HepG2 (cell line): ENCODE measurements around the gene METTL21C. TPM values are rescaled to one million over a fixed set of nuclear protein-coding genes. Genes with fewer than 3 reads are reported as not detected.

Experiments
- ATAC-seq: fragments of 200-7000 bp; cut with Tn5 transposase; 3 replicates; pipeline ENCODE4 v1.9.1; 2020; ENCODE audit warnings: mild to moderate bottlenecking, moderate library complexity
- BruUV-seq: library from RNA; stranded (reverse); fragments of 400-500 nt; replicated peaks from 2 replicates; lab custom pipeline; 2021; lab: Mats Ljungman, UMichigan
- CTCF ChIA-PET: fragments of 300-600 bp; formaldehyde crosslinking; extraction: SDS; loops from one replicate; lab custom pipeline; 2021; ENCODE audit warnings: low total read pairs, inconsistent platforms, low intra/inter-chr PET ratio; lab: Yijun Ruan, JAX
- POLR2A ChIA-PET: fragments of 350-600 bp; sonication (Branson Sonifier 250); formaldehyde crosslinking; loops from one replicate; lab custom pipeline; 2020; ENCODE audit warnings: antibody characterized with exemption, inconsistent platforms; lab: Yijun Ruan, JAX
- DNase-seq: peaks from one replicate; pipeline ENCODE4 v3.0.0-alpha.2; 2015; ENCODE audit warnings: low spot score
- FAIRE-seq: peaks from 3 replicates; lab custom pipeline; 2011; peaks lifted over from hg19 to GRCh38; lab: Jason Lieb, UNC
- H2AFZ ChIP-seq: one replicate; pipeline ENCODE4 v1.6.1; 2011; ENCODE audit warnings: low read length, inconsistent platforms
- H3K27ac ChIP-seq: fragments of 300-600 bp; 3 replicates; pipeline ENCODE4 v1.8.0; 2011; ENCODE audit warnings: mixed run types, mild to moderate bottlenecking, mixed read lengths, low read length, inconsistent platforms; ENCODE audit not compliant: insufficient read depth; ENCODE audit errors: extremely low read length
- H3K27me3 ChIP-seq, 2 experiments: fragments of 200-600 bp in 1 of 2; 2 replicates in 1 of 2; 3 replicates in 1 of 2; pipeline versions ENCODE4 v1.6.0 to v1.8.0; 2011; ENCODE audit warnings: low read length in 2 of 2, mild to moderate bottlenecking in 2 of 2, moderate library complexity in 2 of 2, inconsistent platforms in 1 of 2; ENCODE audit not compliant: insufficient read depth in 2 of 2, control insufficient read depth in 1 of 2
- H3K36me3 ChIP-seq, 2 experiments: fragments of 200-600 bp in 1 of 2; replicated peaks in 1 of 2; 2 replicates in 1 of 2; 3 replicates in 1 of 2; pipeline versions ENCODE4 v1.5.1 to v1.8.0; 2011; ENCODE audit warnings: low read length in 2 of 2, inconsistent platforms in 1 of 2; ENCODE audit not compliant: insufficient read depth in 2 of 2, control insufficient read depth in 1 of 2
- H3K4me1 ChIP-seq: 2 replicates; pipeline ENCODE4 v1.5.1; 2012; ENCODE audit warnings: low read length, inconsistent platforms; ENCODE audit not compliant: insufficient read depth
- H3K4me2 ChIP-seq: 2 replicates; pipeline ENCODE4 v1.6.0; 2011; ENCODE audit warnings: low read depth, low read length, inconsistent platforms
- H3K4me3 ChIP-seq, 3 experiments: fragments of 200-600 bp in 1 of 3; sonication (generic), shearing (Covaris generic) in 1 of 3; replicated peaks in 1 of 3; 2 replicates each; pipeline ENCODE4 v1.5.1; 2011 to 2016; ENCODE audit warnings: low read length in 3 of 3, inconsistent platforms in 2 of 3, low read depth in 2 of 3, mild to moderate bottlenecking in 2 of 3, control low read depth in 1 of 3, mixed read lengths in 1 of 3; ENCODE audit not compliant: insufficient read depth in 1 of 3
- H3K79me2 ChIP-seq: one replicate; pipeline ENCODE4 v1.6.1; 2011; ENCODE audit warnings: low read length, inconsistent platforms; ENCODE audit not compliant: insufficient read depth
- H3K9ac ChIP-seq: 2 replicates; pipeline ENCODE4 v1.6.0; 2011; ENCODE audit warnings: mild to moderate bottlenecking, low read depth, low read length, inconsistent platforms; ENCODE audit not compliant: insufficient read depth
- H3K9me3 ChIP-seq: 2 replicates; pipeline ENCODE4 v1.5.1; 2012; ENCODE audit warnings: mild to moderate bottlenecking, low read length
- H4K20me1 ChIP-seq: 2 replicates; pipeline ENCODE4 v1.6.0; 2011; ENCODE audit warnings: inconsistent platforms, mild to moderate bottlenecking, low read length, moderate library complexity; ENCODE audit not compliant: insufficient read depth
- AHDC1 ChIP-seq: sonication (generic); formaldehyde crosslinking; IDR thresholded peaks from 2 replicates; pipeline ENCODE4 v1.5.1; 2020; ENCODE audit warnings: mild to moderate bottlenecking, missing genetic modification reagents, borderline replicate concordance
- CCAR2 ChIP-seq: fragments of 200-400 bp; formaldehyde crosslinking; optimal IDR thresholded peaks from 2 replicates; pipeline ENCODE3; 2018; ENCODE audit warnings: low read depth, mild to moderate bottlenecking, low read length, moderate library complexity
- FOXJ3 ChIP-seq: sonication (generic); formaldehyde crosslinking; IDR thresholded peaks from 2 replicates; pipeline ENCODE4 v1.4.0; 2020; ENCODE audit warnings: missing genetic modification reagents, mild to moderate bottlenecking, borderline replicate concordance
- HBP1 ChIP-seq: IDR thresholded peaks from 2 replicates; pipeline ENCODE4 v1.6.1; 2016; ENCODE audit warnings: low read depth, control low read depth
- MATR3 ChIP-seq: sonication (generic); formaldehyde crosslinking; IDR thresholded peaks from 2 replicates; pipeline ENCODE4 v1.4.0; 2020; ENCODE audit warnings: missing genetic modification reagents
- NCOA1 ChIP-seq: sonication (generic); formaldehyde crosslinking; IDR thresholded peaks from 2 replicates; pipeline ENCODE4 v1.9.0; 2021; ENCODE audit warnings: missing genetic modification reagents
- POLR2A ChIP-seq, 2 experiments: IDR thresholded peaks; 2 replicates each; pipeline ENCODE4 v1.6.1; 2011; ENCODE audit warnings: low read depth in 2 of 2, low read length in 2 of 2, mild to moderate bottlenecking in 1 of 2, moderate library complexity in 1 of 2; ENCODE audit not compliant: insufficient read depth in 1 of 2
- RAD51 ChIP-seq: fragments of 450-650 bp; IDR thresholded peaks from 2 replicates; pipeline ENCODE4 v1.6.1; 2016; ENCODE audit warnings: borderline replicate concordance
- TARDBP ChIP-seq: sonication (generic); formaldehyde crosslinking; IDR thresholded peaks from 2 replicates; pipeline ENCODE4 v1.8.0; 2022; ENCODE audit warnings: mild to moderate bottlenecking, missing genetic modification reagents
- ZNF30 ChIP-seq: sonication (generic); formaldehyde crosslinking; IDR thresholded peaks from 2 replicates; pipeline ENCODE4 v1.5.0; 2020; ENCODE audit warnings: mild to moderate bottlenecking, missing genetic modification reagents
- WGBS: methylation state at CpG from one replicate; pipeline ENCODE4 v1.1.6; 2017; ENCODE audit warnings: low lambda C conversion rate; 5-methylcytosine and 5-hydroxymethylcytosine counted together
- in situ Hi-C: cut with HindIII; loops from 2 replicates; pipeline ENCODE4 v1.10.0; 2017; ENCODE audit warnings: low pct_unique_long_range_greater_than_20kb; ENCODE audit not compliant: extremely low pct_ligation_motif_present
- intact Hi-C: fragments of 100-400 bp; cut with micrococcal nuclease; formaldehyde crosslinking; loops from one replicate; pipeline ENCODE4 v1.10.0; 2022; ENCODE audit not compliant: unreplicated experiment
- polyA plus RNA-seq, 8 experiments: library from polyadenylated mRNA; depleted of rRNA in 3 of 8; stranded (reverse) in 7 of 8; unstranded in 1 of 8; fragments of >200 nt; fragmentation: Illumina TruSeq in 4 of 8; extraction: Trizol in 4 of 8; gene quantifications; 2 replicates each; pipeline versions ENCODE4 v1.2.1 to v1.2.3, GENCODE V29; 2011 to 2016; ENCODE audit warnings: low read depth in 4 of 8, missing spikeins in 1 of 8, mixed read lengths in 1 of 8; ENCODE audit not compliant: insufficient read depth in 1 of 8
- total RNA-seq, 5 experiments: library from RNA; depleted of rRNA; stranded (reverse); fragments of >200 nt; fragmentation: Illumina TruSeq; extraction: Trizol; gene quantifications; 2 replicates each; pipeline ENCODE4 v1.2.3, GENCODE V29; 2016; ENCODE audit warnings: low read depth in 1 of 5
- TF ChIP-seq, protein P1 (sequence below), 2 experiments: sonication (generic) in 1 of 2; formaldehyde crosslinking in 1 of 2; IDR thresholded peaks; 2 replicates each; pipeline versions ENCODE4 v1.6.1 to v1.9.0; 2014 to 2022; ENCODE audit warnings: antibody characterized with exemption in 1 of 2, borderline replicate concordance in 1 of 2, inconsistent platforms in 1 of 2, low read depth in 1 of 2, missing genetic modification reagents in 1 of 2

Gene METTL21C
- total and polyA plus RNA-seq, 2 of the 13 experiments (the other 11 are each of a cell fraction or from before 2014, with no cell fraction given) = not detected

GRCh38 chr13:102638741-102639140, 56.1 kb downstream of the METTL21C start:
- WGBS = 96% methylated on average over 3 of the region's 3 CpGs
- no peak for FAIRE-seq
- no peaks in the 10 kb centered on the region for H3K9me3 ChIP-seq
- ChIA-PET POLR2A (no interaction called here), CTCF (no interaction called here)
- H3K79me2 ChIP-seq = no peaks in the 10 kb centered on the region
- no peak overlapping the region for H2AFZ ChIP-seq
- H3K4me3 ChIP-seq = no peak overlapping the region
- no TSS peak for BruUV-seq
- no peak for DNase-seq
- H3K36me3 ChIP-seq = peaks cover 16 to 60% of the 10 kb centered on the region in 2 experiments
- no peaks in the 10 kb centered on the region for H3K4me1 ChIP-seq
- no peak overlapping the region for H3K9ac ChIP-seq
- ATAC-seq = no peak
- no peak overlapping the region for H3K27ac ChIP-seq
- H3K27me3 ChIP-seq = no peaks in the 10 kb centered on the region
- intact Hi-C loops = no loop called here
- H4K20me1 ChIP-seq = no peaks in the 10 kb centered on the region
- in situ Hi-C loops = no loop called here
- H3K4me2 ChIP-seq = no peak overlapping the region
- TF ChIP-seq NCOA1 = no peak
- no peak for TF ChIP-seq TARDBP (CRISPR knock-in tag)
- TF ChIP-seq ZNF30 (CRISPR knock-in tag) = no peak
- TF ChIP-seq POLR2A (IDR thresholded peaks at IDR 0.05; ENCODE audit: insufficient read depth in 1 of 2, low read depth in 2 of 2, low read length in 2 of 2) = no peak
- TF ChIP-seq, protein P1, sequence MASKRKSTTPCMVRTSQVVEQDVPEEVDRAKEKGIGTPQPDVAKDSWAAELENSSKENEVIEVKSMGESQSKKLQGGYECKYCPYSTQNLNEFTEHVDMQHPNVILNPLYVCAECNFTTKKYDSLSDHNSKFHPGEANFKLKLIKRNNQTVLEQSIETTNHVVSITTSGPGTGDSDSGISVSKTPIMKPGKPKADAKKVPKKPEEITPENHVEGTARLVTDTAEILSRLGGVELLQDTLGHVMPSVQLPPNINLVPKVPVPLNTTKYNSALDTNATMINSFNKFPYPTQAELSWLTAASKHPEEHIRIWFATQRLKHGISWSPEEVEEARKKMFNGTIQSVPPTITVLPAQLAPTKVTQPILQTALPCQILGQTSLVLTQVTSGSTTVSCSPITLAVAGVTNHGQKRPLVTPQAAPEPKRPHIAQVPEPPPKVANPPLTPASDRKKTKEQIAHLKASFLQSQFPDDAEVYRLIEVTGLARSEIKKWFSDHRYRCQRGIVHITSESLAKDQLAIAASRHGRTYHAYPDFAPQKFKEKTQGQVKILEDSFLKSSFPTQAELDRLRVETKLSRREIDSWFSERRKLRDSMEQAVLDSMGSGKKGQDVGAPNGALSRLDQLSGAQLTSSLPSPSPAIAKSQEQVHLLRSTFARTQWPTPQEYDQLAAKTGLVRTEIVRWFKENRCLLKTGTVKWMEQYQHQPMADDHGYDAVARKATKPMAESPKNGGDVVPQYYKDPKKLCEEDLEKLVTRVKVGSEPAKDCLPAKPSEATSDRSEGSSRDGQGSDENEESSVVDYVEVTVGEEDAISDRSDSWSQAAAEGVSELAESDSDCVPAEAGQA (IDR thresholded peaks at IDR 0.05; ENCODE audit: low read depth) = no peak
- TF ChIP-seq, protein P1 (CRISPR knock-in tag; IDR thresholded peaks at IDR 0.05; ENCODE audit: borderline replicate concordance) = no peak
- no peak for TF ChIP-seq HBP1 (CRISPR knock-in tag)
- TF ChIP-seq CCAR2 = no peak
- no peak for TF ChIP-seq MATR3 (CRISPR knock-in tag)
- no peak for TF ChIP-seq AHDC1 (CRISPR knock-in tag)
- TF ChIP-seq FOXJ3 (CRISPR knock-in tag) = no peak
- TF ChIP-seq RAD51 = no peak
